K562 (cell line): ENCODE measurements around the gene OPRL1.

Experiments used
- COPS2 ChIP-seq: fragments of 450-650 bp; conservative IDR thresholded peaks from 2 replicates; pipeline ENCODE4 v1.6.1; 2016; ENCODE audit warnings: mild to moderate bottlenecking, moderate library complexity
- CTCF ChIP-seq, 3 experiments: IDR thresholded peaks in 2 of 3; conservative IDR thresholded peaks in 1 of 3; 2 replicates each; pipeline ENCODE4 v1.5.1; 2011 to 2012; ENCODE audit warnings: low read length in 3 of 3, mild to moderate bottlenecking in 3 of 3, control low read depth in 2 of 3, improper control_type of control experiment in 1 of 3, inconsistent platforms in 1 of 3, low read depth in 1 of 3, mixed read lengths in 1 of 3, moderate library complexity in 1 of 3; ENCODE audit not compliant: insufficient read depth in 2 of 3
- DDX20 ChIP-seq: fragments of 450-650 bp; IDR thresholded peaks from 2 replicates; pipeline ENCODE4 v1.6.1; 2016; ENCODE audit warnings: missing genetic modification characterization, low read depth, mild to moderate bottlenecking, missing compliant biosample characterization, moderate library complexity
- JUN ChIP-seq, 2 experiments: sonication (generic) in 1 of 2; formaldehyde crosslinking in 1 of 2; IDR thresholded peaks; 2 replicates each; pipeline versions ENCODE4 v1.6.1 to v1.8.0; 2012 to 2022; ENCODE audit warnings: borderline replicate concordance in 2 of 2, mild to moderate bottlenecking in 2 of 2, improper control_type of control experiment in 1 of 2, low read depth in 1 of 2, low read length in 1 of 2, missing genetic modification reagents in 1 of 2
- KLF1 ChIP-seq: fragments of 450-650 bp; IDR thresholded peaks from 2 replicates; pipeline ENCODE4 v1.6.1; 2016; ENCODE audit warnings: missing genetic modification characterization, missing compliant biosample characterization
- L3MBTL2 ChIP-seq: fragments of 450-650 bp; IDR thresholded peaks from 2 replicates; pipeline ENCODE4 v1.6.1; 2016; ENCODE audit warnings: mild to moderate bottlenecking, moderate library complexity
- LARP7 ChIP-seq: fragments of 450-650 bp; IDR thresholded peaks from 2 replicates; pipeline ENCODE4 v1.6.1; 2016
- MAX ChIP-seq: sonication (generic); formaldehyde crosslinking; IDR thresholded peaks from 2 replicates; pipeline ENCODE4 v1.9.0; 2022; ENCODE audit warnings: mild to moderate bottlenecking, missing genetic modification reagents
- MTA2 ChIP-seq: fragments of 450-650 bp; IDR thresholded peaks from 2 replicates; pipeline ENCODE4 v1.6.1; 2016; ENCODE audit warnings: low read depth
- NFE2L1 ChIP-seq: fragments of 450-650 bp; IDR thresholded peaks from 2 replicates; pipeline ENCODE4 v1.6.1; 2016; ENCODE audit warnings: missing genetic modification characterization, low read depth, mild to moderate bottlenecking, missing compliant biosample characterization, moderate library complexity, borderline replicate concordance
- PML ChIP-seq: IDR thresholded peaks from 2 replicates; pipeline ENCODE4 v1.6.1; 2012; ENCODE audit warnings: low read length, inconsistent platforms
- SIRT6 ChIP-seq: IDR thresholded peaks from one replicate; pipeline ENCODE4 v1.6.1; 2012; ENCODE audit warnings: low read depth, mild to moderate bottlenecking, control low read depth, inconsistent platforms, low read length, moderate library complexity
- SMAD1 ChIP-seq: fragments of 150-350 bp; IDR thresholded peaks from 2 replicates; pipeline ENCODE4 v1.6.1; 2014; ENCODE audit warnings: low read length, low read depth; ENCODE audit not compliant: partially characterized antibody
- SP1 ChIP-seq: sonication (generic); formaldehyde crosslinking; IDR thresholded peaks from 2 replicates; pipeline ENCODE4 v1.8.1; 2022; ENCODE audit warnings: mild to moderate bottlenecking, missing genetic modification reagents

- no peak for TF ChIP-seq SMAD1
- TF ChIP-seq SIRT6, result no peak
- no peak for TF ChIP-seq COPS2
- TF ChIP-seq PML, result no peak
- no peak for TF ChIP-seq KLF1 (tag)
- no peak for TF ChIP-seq L3MBTL2
- no peak for TF ChIP-seq DDX20
- no peak for TF ChIP-seq LARP7
- no peak for TF ChIP-seq MTA2
- TF ChIP-seq MAX (CRISPR knock-in tag), result no peak
- no peak for TF ChIP-seq JUN (IDR thresholded peaks at IDR 0.05; ENCODE audit: borderline replicate concordance, low read depth, low read length)
- no peak for TF ChIP-seq JUN (CRISPR knock-in tag; IDR thresholded peaks at IDR 0.05; ENCODE audit: borderline replicate concordance)
- no peak for TF ChIP-seq SP1 (CRISPR knock-in tag)
- no peak for TF ChIP-seq CTCF (IDR thresholded peaks at IDR 0.05 in 2 of 3, conservative IDR thresholded peaks at IDR 0.05 in 1 of 3; ENCODE audit: insufficient read depth in 2 of 3, low read depth in 1 of 3, low read length in 3 of 3)
- TF ChIP-seq NFE2L1 (tag), result no peak
These were observed 33.5 kb downstream of the OPRL1 start for GRCh38 chr20:64113444-64113775.
